DMS153 treated with DMSO at 0.1 percent for 48 hours (cell line): ENCODE measurements around the gene PEX3.
A peak's percentile ranks its signal among the peaks of the same experiment; 100 is the strongest.
"Not testable (repeated sequence)": the region's sequence is repeated elsewhere in the genome, so short reads cannot be mapped to it uniquely, and the experiment has no call there.

Experiments used
- DNase-seq: peaks from one replicate; lab custom pipeline; 2025; ENCODE audit not compliant: unreplicated experiment; lab: John Stamatoyannopoulos, UW

PEX3 gene

GRCh38 chr6:143505537-143505936 lies 54.9 kb downstream of the PEX3 start:
- no peak for DNase-seq

GRCh38 chr6:143506199-143506598 lies 55.6 kb downstream of the PEX3 start:
- no peak for DNase-seq

GRCh38 chr6:143506620-143507019 lies 56.0 kb downstream of the PEX3 start:
- no peak for DNase-seq

GRCh38 chr6:143507358-143508145 lies 56.9 kb downstream of the PEX3 start:
- no peak for DNase-seq

GRCh38 chr6:143510326-143510725 lies 59.7 kb downstream of the PEX3 start:
- DNase-seq, result not testable (repeated sequence)

GRCh38 chr6:143510991-143511891 lies 60.6 kb downstream of the PEX3 start, which contains the start of gene FUCA2:
TSS of gene FUCA2 (minus strand) at chr6:143511720. CDS start at chr6:143511634, 86 bp downstream.
- peak; percentile 30 for DNase-seq

GRCh38 chr6:143513410-143513809 lies 62.8 kb downstream of the PEX3 start:
- no peak for DNase-seq

GRCh38 chr6:143515061-143515760 lies 64.6 kb downstream of the PEX3 start:
- no peak for DNase-seq

- DNase-seq, result no peak
These were observed 65.3 kb downstream of the PEX3 start for GRCh38 chr6:143515766-143516355.

- DNase-seq, result no peak
These were observed 66.3 kb downstream of the PEX3 start for GRCh38 chr6:143516690-143517446.

GRCh38 chr6:143517447-143517773 lies 66.8 kb downstream of the PEX3 start:
- DNase-seq, result no peak

GRCh38 chr6:143522039-143522600 lies 71.5 kb downstream of the PEX3 start:
- no peak for DNase-seq

- no peak for DNase-seq
These were observed 74.8 kb downstream of the PEX3 start for GRCh38 chr6:143525356-143525755.

GRCh38 chr6:143527677-143528076 lies 77.1 kb downstream of the PEX3 start:
- DNase-seq, result no peak

GRCh38 chr6:143528164-143528811 lies 77.7 kb downstream of the PEX3 start:
- no peak for DNase-seq

GRCh38 chr6:143529095-143529494 lies 78.5 kb downstream of the PEX3 start:
- DNase-seq, result no peak

- DNase-seq, result no peak
These were observed 81.3 kb downstream of the PEX3 start for GRCh38 chr6:143531720-143532499.

GRCh38 chr6:143535189-143535614 lies 84.6 kb downstream of the PEX3 start:
- DNase-seq, result no peak

- DNase-seq, result no peak
These were observed 85.9 kb downstream of the PEX3 start for GRCh38 chr6:143536461-143536865.
